Activated CD8-positive, alpha-beta memory T cell treated with anti-CD3 and anti-CD28 coated beads, Interleukin-2, amount 10 ng/mL, durations not matched to agents 7 days and 5 days (primary cell): ENCODE results near the gene IL4I1. TPM values are rescaled to one million over a fixed set of nuclear protein-coding genes. Genes with fewer than 3 reads are reported as not detected.

Source experiments
- ATAC-seq: fragments of 150-1000 bp; cut with Tn5 transposase; one replicate; pipeline ENCODE4 v1.10.0; 2021; ENCODE audit warnings: moderate library complexity
- CTCF ChIA-PET: fragments of 350-600 bp; sonication (Branson Sonifier 250); formaldehyde crosslinking; loops from one replicate; lab custom pipeline; 2021; ENCODE audit warnings: antibody characterized with exemption; lab: Charles Lee
- DNase-seq: peaks from one replicate; pipeline ENCODE4 v3.0.0-alpha.2; 2020
- H3K27ac Mint-ChIP-seq: one replicate; pipeline ENCODE4 v1.8.0; 2021; ENCODE audit warnings: mild to moderate bottlenecking, mixed read lengths
- H3K27me3 Mint-ChIP-seq: one replicate; pipeline ENCODE4 v1.8.0; 2021; ENCODE audit warnings: mixed read lengths
- H3K36me3 Mint-ChIP-seq: one replicate; pipeline ENCODE4 v1.8.0; 2021; ENCODE audit warnings: mild to moderate bottlenecking, mixed read lengths
- H3K4me1 Mint-ChIP-seq: one replicate; pipeline ENCODE4 v1.8.0; 2021; ENCODE audit warnings: mixed read lengths
- H3K4me3 Mint-ChIP-seq: one replicate; pipeline ENCODE4 v1.8.0; 2021; ENCODE audit warnings: mild to moderate bottlenecking, moderate library complexity, mixed read lengths
- H3K9me3 Mint-ChIP-seq: one replicate; pipeline ENCODE4 v1.8.0; 2022; ENCODE audit warnings: low read depth, mixed read lengths
- total RNA-seq, 2 experiments: library from RNA; stranded (reverse); gene quantifications; one replicate each; pipeline ENCODE4 v1.2.3, GENCODE V29; 2021

The IL4I1 gene
- total RNA-seq, 2 experiments from 2014 or later, result 1.7 to 12.3 TPM

GRCh38 chr19:49904136-49904535, 7.4 kb upstream of the IL4I1 start:
- Mint-ChIP-seq H3K27ac (no peak overlapping the region), H3K36me3 (peaks cover 27% of the 10 kb centered on the region), H3K4me3 (no peak overlapping the region), H3K4me1 (peaks cover 21% of the 10 kb centered on the region), H3K27me3 (no peaks in the 10 kb centered on the region), H3K9me3 (no peaks in the 10 kb centered on the region)
- CTCF ChIA-PET, result no interaction called here
- ATAC-seq (no peak), DNase-seq (no peak)

GRCh38 chr19:49895566-49896297, 955 bp downstream of the IL4I1 start:
- Mint-ChIP-seq H3K4me1 (peaks cover 30% of the 10 kb centered on the region), H3K4me3 (no peak overlapping the region)
- DNase-seq, result no peak

GRCh38 chr19:49894879-49895565, 1.7 kb downstream of the IL4I1 start:
- Mint-ChIP-seq H3K36me3 (no peaks in the 10 kb centered on the region), H3K9me3 (no peaks in the 10 kb centered on the region), H3K27me3 (no peaks in the 10 kb centered on the region), H3K4me3 (no peak overlapping the region), H3K4me1 (peaks cover 34% of the 10 kb centered on the region), H3K27ac (no peak overlapping the region)
- CTCF ChIA-PET, result no interaction called here
- ATAC-seq (no peak), DNase-seq (no peak)

More at GRCh38 chr19:49895566-49896297, 955 bp downstream of the IL4I1 start:
- Mint-ChIP-seq H3K27me3 (no peaks in the 10 kb centered on the region), H3K27ac (peak overlapping the region; percentile 87), H3K9me3 (no peaks in the 10 kb centered on the region), H3K36me3 (no peaks in the 10 kb centered on the region)
- ATAC-seq, result no peak
- CTCF ChIA-PET, result interaction anchor here (1.4 kb wide), 1 partner anchor 42 kb away, joined by 3 read pairs; no protein-coding TSS in a partner anchor

- no peaks in the 10 kb centered on the region for H3K9me3 Mint-ChIP-seq
- ATAC-seq, result no peak
- H3K4me3 Mint-ChIP-seq, result no peak overlapping the region
- peaks cover 37% of the 10 kb centered on the region for H3K4me1 Mint-ChIP-seq
- no peak for DNase-seq
- H3K27me3 Mint-ChIP-seq, result no peaks in the 10 kb centered on the region
- CTCF ChIA-PET, result interaction anchor here (1.6 kb wide), 1 partner anchor 9 kb away, joined by 3 read pairs; no protein-coding TSS in a partner anchor
- H3K27ac Mint-ChIP-seq, result no peak overlapping the region
- H3K36me3 Mint-ChIP-seq, result no peaks in the 10 kb centered on the region
Observed at GRCh38 chr19:49894011-49894664, 2.5 kb downstream of the IL4I1 start.

- Mint-ChIP-seq H3K36me3 (no peaks in the 10 kb centered on the region), H3K27me3 (no peaks in the 10 kb centered on the region), H3K4me1 (peaks cover 34% of the 10 kb centered on the region), H3K9me3 (no peaks in the 10 kb centered on the region), H3K4me3 (no peak overlapping the region), H3K27ac (no peak overlapping the region)
- ATAC-seq (no peak), DNase-seq (no peak)
- CTCF ChIA-PET, result interaction anchor here (1.6 kb wide), 1 partner anchor 8 kb away, joined by 3 read pairs; no protein-coding TSS in a partner anchor
Observed at GRCh38 chr19:49892716-49893115, 4.0 kb downstream of the IL4I1 start.

GRCh38 chr19:49891393-49891792, 5.3 kb downstream of the IL4I1 start:
- Mint-ChIP-seq H3K4me3 (no peak overlapping the region), H3K4me1 (peaks cover 21% of the 10 kb centered on the region), H3K27me3 (no peaks in the 10 kb centered on the region), H3K27ac (no peak overlapping the region), H3K36me3 (no peaks in the 10 kb centered on the region), H3K9me3 (no peaks in the 10 kb centered on the region)
- no peak for ATAC-seq
- DNase-seq, result no peak
- CTCF ChIA-PET, result interaction anchor here (0.7 kb wide), 2 partner anchors 211 to 434 kb away, joined by 3 read pairs; no protein-coding TSS in a partner anchor

GRCh38 chr19:49890349-49891311, 6.1 kb downstream of the IL4I1 start:
- H3K4me3 Mint-ChIP-seq, result peak overlapping the region; percentile 71
- peaks cover 14% of the 10 kb centered on the region for H3K4me1 Mint-ChIP-seq
- CTCF ChIA-PET, result interaction anchor here (0.8 to 2.2 kb wide), 9 partner anchors 9 to 246 kb away, joined by 3 to 11 read pairs (median 5); partner anchors contain the start of genes FUZ and NUP62
- H3K27me3 Mint-ChIP-seq, result no peaks in the 10 kb centered on the region
- no peaks in the 10 kb centered on the region for H3K36me3 Mint-ChIP-seq
- H3K27ac Mint-ChIP-seq, result peak overlapping the region; percentile 43
- peak; percentile 91 for ATAC-seq
- H3K9me3 Mint-ChIP-seq, result no peaks in the 10 kb centered on the region
- peak; percentile 75 for DNase-seq

GRCh38 chr19:49889687-49890348, 6.9 kb downstream of the IL4I1 start:
- Mint-ChIP-seq H3K4me1 (peaks cover 7% of the 10 kb centered on the region), H3K4me3 (peak overlapping the region; percentile 71), H3K9me3 (no peaks in the 10 kb centered on the region), H3K27me3 (no peaks in the 10 kb centered on the region), H3K27ac (peak overlapping the region; percentile 43), H3K36me3 (no peaks in the 10 kb centered on the region)
- CTCF ChIA-PET, result interaction anchor here (0.8 to 2.2 kb wide), 10 partner anchors 8 to 246 kb away, joined by 3 to 11 read pairs (median 4); partner anchors contain the start of genes FUZ and NUP62
- peak; percentile 83 for DNase-seq
- ATAC-seq, result peak; percentile 77

GRCh38 chr19:49889038-49889686, 7.5 kb downstream of the IL4I1 start:
- no peaks in the 10 kb centered on the region for H3K27me3 Mint-ChIP-seq
- no peak overlapping the region for H3K4me3 Mint-ChIP-seq
- no peak overlapping the region for H3K27ac Mint-ChIP-seq
- H3K9me3 Mint-ChIP-seq, result no peaks in the 10 kb centered on the region
- CTCF ChIA-PET, result interaction anchor here (1.2 to 2.2 kb wide), 5 partner anchors 8 to 247 kb away, joined by 3 to 11 read pairs (median 5); no protein-coding TSS in a partner anchor
- peaks cover 7% of the 10 kb centered on the region for H3K4me1 Mint-ChIP-seq
- ATAC-seq (no peak), DNase-seq (no peak)
- peaks cover 2% of the 10 kb centered on the region for H3K36me3 Mint-ChIP-seq

GRCh38 chr19:49888510-49888824, 8.2 kb downstream of the IL4I1 start:
- Mint-ChIP-seq H3K27me3 (no peaks in the 10 kb centered on the region), H3K4me3 (no peak overlapping the region), H3K27ac (no peak overlapping the region), H3K36me3 (peaks cover 2% of the 10 kb centered on the region), H3K9me3 (no peaks in the 10 kb centered on the region), H3K4me1 (peaks cover 7% of the 10 kb centered on the region)
- DNase-seq, result no peak
- CTCF ChIA-PET, result interaction anchor here (1.2 kb wide), 1 partner anchor 248 kb away, joined by 3 read pairs; no protein-coding TSS in a partner anchor
- no peak for ATAC-seq

- H3K4me1 Mint-ChIP-seq, result peaks cover 7% of the 10 kb centered on the region
- H3K27ac Mint-ChIP-seq, result no peak overlapping the region
- H3K4me3 Mint-ChIP-seq, result no peak overlapping the region
- peaks cover 7% of the 10 kb centered on the region for H3K36me3 Mint-ChIP-seq
- ATAC-seq, result no peak
- no peaks in the 10 kb centered on the region for H3K9me3 Mint-ChIP-seq
- H3K27me3 Mint-ChIP-seq, result no peaks in the 10 kb centered on the region
- CTCF ChIA-PET, result no interaction called here
- no peak for DNase-seq
Observed at GRCh38 chr19:49887665-49888509, 8.8 kb downstream of the IL4I1 start.
